ENCODE measurements around the gene MTSS2.

GRCh38 chr16:70711211-70712031 is 25.6 kb upstream of the MTSS2 start:
- TF ChIP-seq, protein P1, sequence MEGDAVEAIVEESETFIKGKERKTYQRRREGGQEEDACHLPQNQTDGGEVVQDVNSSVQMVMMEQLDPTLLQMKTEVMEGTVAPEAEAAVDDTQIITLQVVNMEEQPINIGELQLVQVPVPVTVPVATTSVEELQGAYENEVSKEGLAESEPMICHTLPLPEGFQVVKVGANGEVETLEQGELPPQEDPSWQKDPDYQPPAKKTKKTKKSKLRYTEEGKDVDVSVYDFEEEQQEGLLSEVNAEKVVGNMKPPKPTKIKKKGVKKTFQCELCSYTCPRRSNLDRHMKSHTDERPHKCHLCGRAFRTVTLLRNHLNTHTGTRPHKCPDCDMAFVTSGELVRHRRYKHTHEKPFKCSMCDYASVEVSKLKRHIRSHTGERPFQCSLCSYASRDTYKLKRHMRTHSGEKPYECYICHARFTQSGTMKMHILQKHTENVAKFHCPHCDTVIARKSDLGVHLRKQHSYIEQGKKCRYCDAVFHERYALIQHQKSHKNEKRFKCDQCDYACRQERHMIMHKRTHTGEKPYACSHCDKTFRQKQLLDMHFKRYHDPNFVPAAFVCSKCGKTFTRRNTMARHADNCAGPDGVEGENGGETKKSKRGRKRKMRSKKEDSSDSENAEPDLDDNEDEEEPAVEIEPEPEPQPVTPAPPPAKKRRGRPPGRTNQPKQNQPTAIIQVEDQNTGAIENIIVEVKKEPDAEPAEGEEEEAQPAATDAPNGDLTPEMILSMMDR (IDR thresholded peaks at IDR 0.05 in 4 of 5, conservative IDR thresholded peaks at IDR 0.05 in 1 of 5) = no peak
- no peak for TF ChIP-seq POLR2A (IDR thresholded peaks at IDR 0.05)

Data from gastrocnemius medialis (tissue), 4 donors.